ENCODE measurements around the gene NFATC3.

Gene NFATC3

GRCh38 chr16:68190736-68191510 is 105.8 kb downstream of the NFATC3 start:
- DNase-seq = no peak

GRCh38 chr16:68194251-68194650 is 109.1 kb downstream of the NFATC3 start:
- DNase-seq = no peak

GRCh38 chr16:68197250-68197649 is 112.1 kb downstream of the NFATC3 start:
- DNase-seq = no peak

- no peak for DNase-seq
These were observed 115.1 kb downstream of the NFATC3 start for GRCh38 chr16:68200088-68200783.

- DNase-seq = no peak
These were observed 116.9 kb downstream of the NFATC3 start for GRCh38 chr16:68202091-68202519.

GRCh38 chr16:68206245-68206644 is 121.1 kb downstream of the NFATC3 start:
- no peak for DNase-seq

GRCh38 chr16:68214726-68215125 is 129.6 kb downstream of the NFATC3 start:
- no peak for DNase-seq

GRCh38 chr16:68215302-68215701 is 130.1 kb downstream of the NFATC3 start:
- no peak for DNase-seq

- DNase-seq = no peak
These were observed 131.1 kb downstream of the NFATC3 start for GRCh38 chr16:68216240-68216639.

- no peak for DNase-seq
These were observed 132.3 kb downstream of the NFATC3 start for GRCh38 chr16:68217506-68217905.

- DNase-seq = no peak
These were observed 134.7 kb downstream of the NFATC3 start for GRCh38 chr16:68219725-68220351.

- no peak for DNase-seq
These were observed 137.9 kb downstream of the NFATC3 start for GRCh38 chr16:68223072-68223471.

- DNase-seq = no peak
These were observed 140.9 kb downstream of the NFATC3 start for GRCh38 chr16:68226116-68226515.

- DNase-seq = no peak
These were observed 142.1 kb downstream of the NFATC3 start for GRCh38 chr16:68227183-68227793.

- DNase-seq = no peak
These were observed 142.8 kb downstream of the NFATC3 start for GRCh38 chr16:68227850-68228553.

GRCh38 chr16:68228652-68229051 is 143.5 kb downstream of the NFATC3 start:
- no peak for DNase-seq

GRCh38 chr16:68229431-68230175 is 144.4 kb downstream of the NFATC3 start:
- no peak for DNase-seq

GRCh38 chr16:68230176-68230571 is 145.0 kb downstream of the NFATC3 start:
- DNase-seq = no peak

GRCh38 chr16:68230956-68231355 is 145.8 kb downstream of the NFATC3 start:
- DNase-seq = no peak

GRCh38 chr16:68231384-68232136 is 146.4 kb downstream of the NFATC3 start:
- no peak for DNase-seq

GRCh38 chr16:68232335-68232734 is 147.2 kb downstream of the NFATC3 start:
- DNase-seq = no peak

Data from NCI-H1417 treated with DMSO at 0.1 percent for 48 hours (cell line).